NCI-H1417 (cell line): ENCODE measurements around the gene AFAP1L2.
"Not testable (repeated sequence)": the region's sequence is repeated elsewhere in the genome, so short reads cannot be mapped to it uniquely, and the experiment has no call there.

ENCODE experiments used
- DNase-seq, 3 experiments: peaks; one replicate each; lab custom pipeline; 2025; lab: John Stamatoyannopoulos, UW

AFAP1L2 gene

GRCh38 chr10:114335614-114336013 is 68.7 kb downstream of the AFAP1L2 start:
- peak in 1 of 3 experiments; percentile 1 for DNase-seq

- DNase-seq: no peak
Measured at GRCh38 chr10:114334301-114334700, 70.0 kb downstream of the AFAP1L2 start.

GRCh38 chr10:114333441-114333840 is 70.9 kb downstream of the AFAP1L2 start:
- DNase-seq: not testable (repeated sequence)

GRCh38 chr10:114332301-114333192 is 71.8 kb downstream of the AFAP1L2 start:
- no peak for DNase-seq

- no peak for DNase-seq
Measured at GRCh38 chr10:114329634-114330365, 74.5 kb downstream of the AFAP1L2 start.

GRCh38 chr10:114328874-114329273 is 75.4 kb downstream of the AFAP1L2 start:
- no peak for DNase-seq

- no peak for DNase-seq
Measured at GRCh38 chr10:114328441-114328812, 75.9 kb downstream of the AFAP1L2 start.

- DNase-seq: no peak
Measured at GRCh38 chr10:114327537-114328440, 76.5 kb downstream of the AFAP1L2 start.

- DNase-seq: no peak
Measured at GRCh38 chr10:114326795-114327194, 77.5 kb downstream of the AFAP1L2 start.

- no peak for DNase-seq
Measured at GRCh38 chr10:114323023-114323422, 81.3 kb downstream of the AFAP1L2 start.

- DNase-seq: no peak
Measured at GRCh38 chr10:114322344-114322743, 82.0 kb downstream of the AFAP1L2 start.

- peak in 2 of 3 experiments; percentile 7 to 11 for DNase-seq
Measured at GRCh38 chr10:114320249-114321116, 83.8 kb downstream of the AFAP1L2 start.

- no peak for DNase-seq
Measured at GRCh38 chr10:114319406-114320248, 84.7 kb downstream of the AFAP1L2 start.

GRCh38 chr10:114316744-114317143 is 87.6 kb downstream of the AFAP1L2 start:
- no peak for DNase-seq

GRCh38 chr10:114315566-114316420 is 88.5 kb downstream of the AFAP1L2 start:
- DNase-seq: no peak

GRCh38 chr10:114313866-114314265 is 90.4 kb downstream of the AFAP1L2 start:
- DNase-seq: no peak

- DNase-seq: no peak
Measured at GRCh38 chr10:114313139-114313538, 91.2 kb downstream of the AFAP1L2 start.

- DNase-seq: no peak
Measured at GRCh38 chr10:114311496-114312209, 92.6 kb downstream of the AFAP1L2 start.
